K562 (cell line): ENCODE data around the gene KLHL12. TPM values are rescaled to one million over a fixed set of nuclear protein-coding genes. Genes with fewer than 3 reads are reported as not detected.

Experiments
- ATAC-seq: fragments of 200-7000 bp; cut with Tn5 transposase; 3 replicates; pipeline ENCODE4 v1.9.1; 2020; ENCODE audit warnings: moderate library complexity
- Bru-seq: library from RNA; stranded (reverse); fragments of 400-500 nt; gene quantifications from one replicate; lab custom pipeline; 2021; lab: Mats Ljungman, UMichigan
- BruChase-seq, 2 experiments: library from RNA; stranded (reverse); fragments of 400-500 nt; gene quantifications; one replicate each; lab custom pipeline; 2021; lab: Mats Ljungman, UMichigan
- BruUV-seq: library from RNA; stranded (reverse); fragments of 400-500 nt; replicated peaks from 2 replicates; lab custom pipeline; 2021; lab: Mats Ljungman, UMichigan
- CTCF ChIA-PET: fragments of 300-600 bp; formaldehyde crosslinking; extraction: SDS; loops from one replicate; lab custom pipeline; 2021; ENCODE audit warnings: low intra/inter-chr PET ratio; lab: Yijun Ruan, JAX
- POLR2A ChIA-PET: fragments of 300-600, 350-650 bp; sonication (Branson Sonifier 250); formaldehyde crosslinking; extraction: SDS; loops from one replicate; lab custom pipeline; 2021; ENCODE audit warnings: antibody characterized with exemption, inconsistent platforms; lab: Yijun Ruan, JAX
- DNase-seq, 4 experiments: peaks; one replicate each; pipeline versions ENCODE4 v3.0.0 to v3.0.0-alpha.2; 2011 to 2018; ENCODE audit warnings: low spot score in 3 of 4, mixed read lengths in 3 of 4; ENCODE audit errors: extremely low read depth in 1 of 4
- FAIRE-seq: peaks from 2 replicates; lab custom pipeline; 2011; peaks lifted over from hg19 to GRCh38; lab: Jason Lieb, UNC
- H2AFZ ChIP-seq: 2 replicates; pipeline ENCODE4 v1.6.0; 2011; ENCODE audit warnings: low read depth, low read length, control low read depth, inconsistent platforms
- H3K27ac ChIP-seq: fragments of 200-600 bp; 3 replicates; pipeline ENCODE4 v1.8.0; 2011; ENCODE audit warnings: low read depth, mild to moderate bottlenecking, control low read depth, inconsistent platforms, low read length, moderate library complexity, mixed read lengths; ENCODE audit errors: extremely low read depth
- H3K27me3 ChIP-seq, 2 experiments: fragments of 300-600 bp in 1 of 2; 2 replicates in 1 of 2; 3 replicates in 1 of 2; pipeline versions ENCODE4 v1.6.0 to v1.8.0; 2011; ENCODE audit warnings: inconsistent platforms in 2 of 2, low read length in 2 of 2, mild to moderate bottlenecking in 1 of 2, mixed read lengths in 1 of 2, moderate library complexity in 1 of 2; ENCODE audit not compliant: control insufficient read depth in 2 of 2, insufficient read depth in 2 of 2
- H3K36me3 ChIP-seq: fragments of 300-600 bp; 3 replicates; pipeline ENCODE4 v1.8.0; 2011; ENCODE audit warnings: mild to moderate bottlenecking, low read length, inconsistent platforms; ENCODE audit not compliant: control insufficient read depth, insufficient read depth
- H3K4me1 ChIP-seq, 2 experiments: fragments of 200-600 bp in 1 of 2; replicated peaks in 1 of 2; 2 replicates in 1 of 2; 3 replicates in 1 of 2; pipeline versions ENCODE4 v1.5.1 to v1.8.0; 2011; ENCODE audit warnings: inconsistent platforms in 2 of 2, low read length in 2 of 2, mild to moderate bottlenecking in 1 of 2, mixed read lengths in 1 of 2, moderate library complexity in 1 of 2; ENCODE audit not compliant: control insufficient read depth in 2 of 2, insufficient read depth in 2 of 2
- H3K4me2 ChIP-seq: 2 replicates; pipeline ENCODE4 v1.6.1; 2011; ENCODE audit warnings: low read length, control low read depth, inconsistent platforms, mixed read lengths; ENCODE audit not compliant: insufficient read depth
- H3K4me3 ChIP-seq: fragments of 200-600 bp; sonication (generic), shearing (Covaris generic); 2 replicates; pipeline ENCODE4 v1.5.1; 2016; ENCODE audit warnings: control low read depth, inconsistent platforms
- H3K79me2 ChIP-seq: fragments of 200-600 bp; 3 replicates; pipeline ENCODE4 v1.8.0; 2011; ENCODE audit warnings: low read length, inconsistent platforms; ENCODE audit not compliant: control insufficient read depth, insufficient read depth
- H3K9ac ChIP-seq, 2 experiments: 2 replicates each; pipeline versions ENCODE4 v1.6.0 to v1.6.1; 2011; ENCODE audit warnings: low read depth in 2 of 2, low read length in 2 of 2, control low read depth in 1 of 2, inconsistent platforms in 1 of 2, mild to moderate bottlenecking in 1 of 2, mixed read lengths in 1 of 2; ENCODE audit not compliant: insufficient read depth in 1 of 2
- H3K9me1 ChIP-seq: one replicate; pipeline ENCODE4 v1.6.0; 2011; ENCODE audit warnings: inconsistent platforms, mild to moderate bottlenecking, low read length, moderate library complexity; ENCODE audit not compliant: control insufficient read depth, insufficient read depth
- H3K9me3 ChIP-seq: replicated peaks from 2 replicates; pipeline ENCODE4 v1.5.1; 2011; ENCODE audit warnings: low read depth, low read length, inconsistent platforms; ENCODE audit not compliant: control insufficient read depth, insufficient read depth
- H4K20me1 ChIP-seq: replicated peaks from 2 replicates; pipeline ENCODE4 v1.6.1; 2011; ENCODE audit warnings: low read length, inconsistent platforms, mixed read lengths; ENCODE audit not compliant: control insufficient read depth, insufficient read depth
- ATF1 ChIP-seq, 2 experiments: fragments of 450-650 bp in 1 of 2; IDR thresholded peaks; 2 replicates each; pipeline ENCODE4 v1.6.1; 2016; ENCODE audit warnings: missing compliant biosample characterization in 1 of 2, missing genetic modification characterization in 1 of 2
- CBFA2T2 ChIP-seq: fragments of 450-650 bp; conservative IDR thresholded peaks from 2 replicates; pipeline ENCODE4 v1.6.1; 2017; ENCODE audit warnings: mild to moderate bottlenecking
- GTF2E2 ChIP-seq: fragments of 200-800 bp; sonication (Bioruptor generic); IDR thresholded peaks from 2 replicates; pipeline ENCODE4 v1.6.1; 2016; ENCODE audit warnings: missing genetic modification characterization, missing compliant biosample characterization
- HDAC3 ChIP-seq: fragments of 450-650 bp; IDR thresholded peaks from 2 replicates; pipeline ENCODE4 v1.6.1; 2018; ENCODE audit warnings: borderline replicate concordance, mild to moderate bottlenecking, moderate library complexity; ENCODE audit not compliant: partially characterized antibody
- MCM2 ChIP-seq: fragments of 450-650 bp; IDR thresholded peaks from 2 replicates; pipeline ENCODE4 v1.6.1; 2017; ENCODE audit warnings: low read depth, mild to moderate bottlenecking
- SUPT5H ChIP-seq: fragments of 450-650 bp; IDR thresholded peaks from 2 replicates; pipeline ENCODE4 v1.6.1; 2016
- WGBS: fragments of 100-300 bp; shearing (Covaris generic); methylation state at CpG from one replicate; pipeline ENCODE4 v1.1.6; 2016; ENCODE audit warnings: low coverage, mixed read lengths; ENCODE audit not compliant: insufficient coverage; ENCODE audit errors: missing lambda C conversion rate; 5-methylcytosine and 5-hydroxymethylcytosine counted together
- in situ Hi-C: fragments of 300-500 bp; cut with MboI; formaldehyde crosslinking; loops from 4 replicates; pipeline ENCODE4 v1.15.0; 2018; ENCODE audit warnings: inconsistent platforms, mixed read lengths
- intact Hi-C: fragments of 100-400 bp; cut with micrococcal nuclease; formaldehyde crosslinking; loops from 2 replicates; pipeline ENCODE4 v1.14.2; 2022
- long read RNA-seq, 3 experiments: library from polyadenylated mRNA in 2 of 3; library from RNA in 1 of 3; unstranded in 2 of 3; stranded (forward) in 1 of 3; transcript quantifications; one replicate each; pipeline ENCODE4 v2.0.0, GENCODE V29; 2019 to 2022
- polyA minus RNA-seq, 3 experiments: library from RNA; depleted of rRNA, polyadenylated mRNA; stranded (reverse); fragments of >200 nt; gene quantifications; 2 replicates each; pipeline ENCODE4 v1.2.3, GENCODE V29; 2011
- polyA plus RNA-seq, 8 experiments: library from polyadenylated mRNA; depleted of rRNA in 4 of 8; stranded (reverse) in 5 of 8; unstranded in 3 of 8; fragments of >200 nt; fragmentation: Nextera tagmentation in 2 of 8; fragmentation: Illumina TruSeq in 1 of 8; extraction: Ambion mirVana in 2 of 8; extraction: Trizol in 1 of 8; gene quantifications; 2 replicates each; pipeline versions ENCODE4 v1.2.1 to v1.2.3, GENCODE V29; 2011 to 2014; ENCODE audit warnings: inconsistent platforms in 1 of 8, missing spikeins in 1 of 8
- total RNA-seq, 7 experiments: library from RNA; depleted of rRNA in 6 of 7; stranded (reverse); fragments of >200 nt in 6 of 7; fragmentation: Illumina TruSeq in 2 of 7; extraction: Trizol in 2 of 7; gene quantifications; 2 replicates each; pipeline versions ENCODE4 v1.2.1 to v1.2.3, GENCODE V29; 2011 to 2021; ENCODE audit warnings: low replicate concordance in 1 of 7
- TF ChIP-seq, protein P1 (sequence below), 2 experiments: IDR thresholded peaks; 2 replicates each; pipeline ENCODE4 v1.6.1; 2012; ENCODE audit warnings: improper control_type of control experiment in 2 of 2, low read depth in 2 of 2, low read length in 2 of 2, borderline replicate concordance in 1 of 2

Gene KLHL12
- total RNA-seq (2011; cell fraction: chromatin; rRNA removed; ENCODE audit: low replicate concordance), result 42.0 and 56.8 TPM in 2 replicates
- 12.5 and 16.1 TPM in 2 replicates for total RNA-seq (2011; cell fraction: nucleolus; rRNA removed)
- total RNA-seq (2011; cell fraction: nucleoplasm; rRNA removed), result 21.0 and 23.8 TPM in 2 replicates
- 30.7 and 31.5 TPM in 2 replicates for total RNA-seq (2014; rRNA removed)
- total RNA-seq (2014; rRNA removed; fragmentation: Illumina TruSeq; extraction: Trizol), result 40.6 and 43.4 TPM in 2 replicates
- total RNA-seq (2015; rRNA removed; fragmentation: Illumina TruSeq; extraction: Trizol), result 34.7 and 35.0 TPM in 2 replicates
- 32.0 and 35.2 TPM in 2 replicates for total RNA-seq (2021)
- 66.8 and 85.1 TPM in 2 replicates for polyA plus RNA-seq (2011; rRNA removed)
- polyA plus RNA-seq (2011; cell fraction: cytosol; rRNA removed), result 32.4 and 50.9 TPM in 2 replicates
- polyA plus RNA-seq (2011; cell fraction: nucleus; rRNA removed), result 48.0 and 65.3 TPM in 2 replicates
- polyA plus RNA-seq (2012), result 24.1 and 26.7 TPM in 2 replicates
- 37.4 and 40.4 TPM in 2 replicates for polyA plus RNA-seq (2014; fragmentation: Illumina TruSeq; extraction: Trizol)
- 10 to 100 TPM; 23.1 to 25.7 TPM for polyA plus RNA-seq (2014; fragmentation: Nextera tagmentation; extraction: Ambion mirVana)
- 32.0 and 33.4 TPM in 2 replicates for polyA plus RNA-seq (2014; rRNA removed)
- polyA minus RNA-seq (2011; rRNA and poly(A)+ RNA removed), result 102 and 119 TPM in 2 replicates
- 23.5 and 28.2 TPM in 2 replicates for polyA minus RNA-seq (2011; cell fraction: cytosol; rRNA and poly(A)+ RNA removed)
- 15.8 and 27.0 TPM in 2 replicates for polyA minus RNA-seq (2011; cell fraction: nucleus; rRNA and poly(A)+ RNA removed)
- Bru-seq, nascent RNA, result percentile 78 among the genes with signal in this experiment
- BruChase-seq, experiment 1, labeled RNA remaining after a 2-hour chase, result percentile 76 among the genes with signal in this experiment
- percentile 78 among the genes with signal in this experiment for BruChase-seq, experiment 2, labeled RNA remaining after a 6-hour chase
- long read RNA-seq, experiment 1, transcript KLHL12-203 (12 exons, 3,359 nt), result major isoform, 74 of 149 reads
- long read RNA-seq, experiment 1, partial matches to known transcripts, result 15 of 149 reads
- long read RNA-seq, experiment 1, other reads (novel, unspliced or antisense), result 60 of 149 reads
- long read RNA-seq, experiment 2, transcript KLHL12-203 (12 exons, 3,359 nt), result major isoform, 13 of 37 reads
- long read RNA-seq, experiment 2, partial matches to known transcripts, result 9 of 37 reads
- long read RNA-seq, experiment 2, other reads (novel, unspliced or antisense), result 15 of 37 reads
- long read RNA-seq, experiment 3, transcript KLHL12-203 (12 exons, 3,359 nt), result major isoform, 22 of 37 reads
- long read RNA-seq, experiment 3, partial matches to known transcripts, result 5 of 37 reads
- long read RNA-seq, experiment 3, other reads (novel, unspliced or antisense), result 10 of 37 reads

DNA sequence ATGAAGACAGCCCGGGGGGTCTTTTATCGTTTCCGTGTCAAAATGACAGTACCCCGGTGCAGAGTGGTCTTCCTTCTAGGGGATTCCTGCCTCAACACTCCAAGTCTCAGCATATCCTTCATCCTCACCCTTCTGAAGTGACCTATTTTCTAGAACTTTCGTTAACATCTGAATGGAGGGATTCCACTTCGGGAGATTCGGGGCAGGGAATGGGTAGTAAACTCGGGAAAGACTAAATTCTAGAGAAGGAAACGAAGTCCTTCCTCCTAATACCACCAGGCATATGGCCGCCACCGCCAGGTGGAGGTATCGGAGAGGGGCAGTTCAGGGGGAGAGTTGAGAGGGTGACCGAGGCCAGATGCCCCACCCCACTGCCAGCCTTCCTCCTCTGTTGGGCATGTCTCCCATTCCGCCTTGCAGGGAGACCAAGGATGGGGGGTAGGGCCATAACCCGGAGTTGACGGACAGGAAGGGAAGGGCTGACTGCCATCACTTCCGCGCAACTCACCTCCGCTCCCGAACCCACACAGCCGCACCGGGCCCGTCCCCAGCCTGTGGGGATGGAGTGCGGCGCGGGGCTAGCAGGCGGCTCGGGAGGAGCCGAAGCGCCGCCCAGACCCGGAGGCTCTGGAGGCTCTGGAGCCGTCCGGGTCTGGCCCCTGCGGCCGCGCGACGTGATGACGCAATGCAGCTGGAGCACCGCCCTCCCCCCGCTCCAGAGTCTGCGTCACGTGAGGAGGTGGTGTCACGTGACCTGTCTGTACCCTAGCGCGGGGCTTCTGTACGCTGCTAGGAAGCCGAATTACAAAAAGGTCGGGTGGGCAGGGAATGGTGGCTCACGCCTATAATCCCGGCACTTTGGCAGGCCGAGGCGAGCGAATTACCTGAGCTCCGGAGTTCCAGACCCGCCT is at the start of gene KLHL12:
Gene KLHL12, minus strand, starts transcription at position 654 of the 911 bp plus-strand sequence. CDS start 2,072 bp downstream, outside the sequence.
- Histone ChIP-seq H2AFZ (peak within 1 kb of the TSS; percentile 98), H3K36me3 (peaks cover 27% of the 10 kb centered on the region; the same call in 2 of the 3 replicates), H3K4me3 (peak within 1 kb of the TSS; percentile 88), H4K20me1 (no peaks in the 10 kb centered on the region), H3K9me1 (no peaks in the 10 kb centered on the region), H3K9ac (peak within 1 kb of the TSS; percentile 87 to 95), H3K9me3 (no peaks in the 10 kb centered on the region), H3K4me1 (peaks cover 0 to 11% of the 10 kb centered on the region in 2 experiments; a peak in 3 of 5 replicates), H3K4me2 (peak within 1 kb of the TSS; percentile 98), H3K79me2 (peaks cover 18% of the 10 kb centered on the region), H3K27me3 (no peaks in the 10 kb centered on the region), H3K27ac (peak within 1 kb of the TSS; percentile 88)
- DNase-seq, result peak; percentile 99
- 1% methylated on average over 51 of the region's 57 CpGs for WGBS
- intact Hi-C loops, result loop anchor here (1.0 to 2.0 kb wide), 4 partner anchors 32 to 72 kb away; partner anchors contain the start of genes ADIPOR1 and RABIF
- in situ Hi-C loops, result loop anchor here (5.0 kb wide), 1 partner anchor 70 kb away; no protein-coding TSS in a partner anchor
- POLR2A ChIA-PET, result interaction anchor here (0.7 to 1.6 kb wide), 8 partner anchors 11 to 170 kb away, joined by 3 to 10 read pairs (median 3); partner anchors contain the start of gene TMEM183A
- FAIRE-seq, result peak; percentile 93
- CTCF ChIA-PET, result interaction anchor here (0.6 to 2.2 kb wide), 4 partner anchors 12 to 246 kb away, joined by 3 to 23 read pairs (median 6); no protein-coding TSS in a partner anchor
- BruUV-seq, result TSS peak; percentile 61
- peak; percentile 98 for ATAC-seq
- TF ChIP-seq HDAC3 (no peak), CBFA2T2 (peak; percentile 100), MCM2 (no peak), GTF2E2 (tag) (0 out of 2 replicates have a peak, but pooled peaks have one; percentile 77), ATF1 (CRISPR knock-in tag; IDR thresholded peaks at IDR 0.05) (peak; percentile 90), ATF1 (tag; IDR thresholded peaks at IDR 0.05) (peak; percentile 99), SUPT5H (peak; percentile 96)
- TF ChIP-seq, protein P1, sequence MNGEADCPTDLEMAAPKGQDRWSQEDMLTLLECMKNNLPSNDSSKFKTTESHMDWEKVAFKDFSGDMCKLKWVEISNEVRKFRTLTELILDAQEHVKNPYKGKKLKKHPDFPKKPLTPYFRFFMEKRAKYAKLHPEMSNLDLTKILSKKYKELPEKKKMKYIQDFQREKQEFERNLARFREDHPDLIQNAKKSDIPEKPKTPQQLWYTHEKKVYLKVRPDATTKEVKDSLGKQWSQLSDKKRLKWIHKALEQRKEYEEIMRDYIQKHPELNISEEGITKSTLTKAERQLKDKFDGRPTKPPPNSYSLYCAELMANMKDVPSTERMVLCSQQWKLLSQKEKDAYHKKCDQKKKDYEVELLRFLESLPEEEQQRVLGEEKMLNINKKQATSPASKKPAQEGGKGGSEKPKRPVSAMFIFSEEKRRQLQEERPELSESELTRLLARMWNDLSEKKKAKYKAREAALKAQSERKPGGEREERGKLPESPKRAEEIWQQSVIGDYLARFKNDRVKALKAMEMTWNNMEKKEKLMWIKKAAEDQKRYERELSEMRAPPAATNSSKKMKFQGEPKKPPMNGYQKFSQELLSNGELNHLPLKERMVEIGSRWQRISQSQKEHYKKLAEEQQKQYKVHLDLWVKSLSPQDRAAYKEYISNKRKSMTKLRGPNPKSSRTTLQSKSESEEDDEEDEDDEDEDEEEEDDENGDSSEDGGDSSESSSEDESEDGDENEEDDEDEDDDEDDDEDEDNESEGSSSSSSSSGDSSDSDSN (IDR thresholded peaks at IDR 0.05; ENCODE audit: borderline replicate concordance in 1 of 2, low read depth in 2 of 2, low read length in 2 of 2), result peak; percentile 91 to 95
